ENCODE measurements around the gene TAL1.

DNA sequence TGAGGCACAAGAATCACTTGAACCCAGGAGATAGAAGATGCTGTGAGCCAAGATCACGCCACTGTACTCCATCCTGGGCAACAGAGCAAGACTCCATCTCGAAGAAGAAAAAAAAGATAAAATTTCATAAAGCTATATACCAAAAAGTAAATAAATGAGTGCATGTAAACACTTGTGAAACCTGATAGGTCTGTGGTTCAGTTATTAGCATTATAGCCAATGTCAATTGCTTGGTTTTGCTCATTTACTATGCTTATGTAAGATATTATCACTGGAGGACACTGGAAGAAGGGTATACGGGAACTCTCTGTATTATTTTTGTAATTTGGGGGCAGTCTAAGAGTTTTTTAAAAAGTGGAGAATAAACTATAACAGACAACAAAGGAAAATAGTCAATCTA lies 17.7 kb upstream of the TAL1 start:
- TF ChIP-seq, protein P1, sequence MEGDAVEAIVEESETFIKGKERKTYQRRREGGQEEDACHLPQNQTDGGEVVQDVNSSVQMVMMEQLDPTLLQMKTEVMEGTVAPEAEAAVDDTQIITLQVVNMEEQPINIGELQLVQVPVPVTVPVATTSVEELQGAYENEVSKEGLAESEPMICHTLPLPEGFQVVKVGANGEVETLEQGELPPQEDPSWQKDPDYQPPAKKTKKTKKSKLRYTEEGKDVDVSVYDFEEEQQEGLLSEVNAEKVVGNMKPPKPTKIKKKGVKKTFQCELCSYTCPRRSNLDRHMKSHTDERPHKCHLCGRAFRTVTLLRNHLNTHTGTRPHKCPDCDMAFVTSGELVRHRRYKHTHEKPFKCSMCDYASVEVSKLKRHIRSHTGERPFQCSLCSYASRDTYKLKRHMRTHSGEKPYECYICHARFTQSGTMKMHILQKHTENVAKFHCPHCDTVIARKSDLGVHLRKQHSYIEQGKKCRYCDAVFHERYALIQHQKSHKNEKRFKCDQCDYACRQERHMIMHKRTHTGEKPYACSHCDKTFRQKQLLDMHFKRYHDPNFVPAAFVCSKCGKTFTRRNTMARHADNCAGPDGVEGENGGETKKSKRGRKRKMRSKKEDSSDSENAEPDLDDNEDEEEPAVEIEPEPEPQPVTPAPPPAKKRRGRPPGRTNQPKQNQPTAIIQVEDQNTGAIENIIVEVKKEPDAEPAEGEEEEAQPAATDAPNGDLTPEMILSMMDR (IDR thresholded peaks at IDR 0.05; ENCODE audit: low read length) = no peak
- no peak for TF ChIP-seq EZH2 (IDR thresholded peaks at IDR 0.05; ENCODE audit: borderline replicate concordance, low read length)

Measured in OCI-LY1 (cell line).